Measurements from ENCODE around the gene CREB5.

CREB5 gene

DNA sequence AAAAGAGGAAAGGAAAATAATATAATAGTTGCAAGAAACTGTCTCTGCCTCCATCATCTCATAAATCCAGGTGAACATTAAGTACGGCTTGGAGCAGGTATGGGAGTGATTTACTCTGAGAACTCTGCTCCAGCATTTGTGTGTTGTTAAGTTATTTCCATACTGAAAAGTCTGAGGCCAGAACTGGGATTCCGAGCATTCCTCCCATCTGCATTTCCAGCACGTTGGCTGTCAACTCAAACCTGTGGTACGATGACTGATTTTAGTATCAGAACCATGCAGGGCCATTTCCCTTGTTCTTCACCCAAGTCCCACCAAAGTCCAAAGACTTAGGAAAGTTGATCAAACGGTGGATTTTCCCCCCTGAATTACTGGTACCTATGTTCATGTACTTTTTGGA, 104.9 kb downstream of the CREB5 start:
- DNase-seq = no peak

DNA sequence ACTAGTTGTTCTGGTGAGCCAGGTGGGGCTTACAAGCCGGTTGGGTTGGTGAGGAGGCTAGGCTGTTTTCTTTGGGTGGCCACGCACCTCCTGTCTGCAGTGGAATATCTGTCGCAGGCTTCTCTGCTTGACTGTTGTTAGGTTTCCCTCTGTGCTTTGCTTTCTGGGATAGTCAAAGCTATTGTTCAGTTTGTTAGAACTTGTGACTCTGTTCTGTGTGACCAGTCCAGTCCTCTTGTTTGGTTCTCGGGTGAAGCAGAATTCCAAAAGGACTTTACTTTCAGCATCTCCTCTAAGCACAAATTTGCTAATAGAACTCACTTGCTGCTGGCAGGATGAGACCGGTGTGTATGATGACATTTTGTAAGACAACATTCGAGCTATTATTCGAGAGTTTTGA, 105.3 kb downstream of the CREB5 start:
- no peak for DNase-seq

DNA sequence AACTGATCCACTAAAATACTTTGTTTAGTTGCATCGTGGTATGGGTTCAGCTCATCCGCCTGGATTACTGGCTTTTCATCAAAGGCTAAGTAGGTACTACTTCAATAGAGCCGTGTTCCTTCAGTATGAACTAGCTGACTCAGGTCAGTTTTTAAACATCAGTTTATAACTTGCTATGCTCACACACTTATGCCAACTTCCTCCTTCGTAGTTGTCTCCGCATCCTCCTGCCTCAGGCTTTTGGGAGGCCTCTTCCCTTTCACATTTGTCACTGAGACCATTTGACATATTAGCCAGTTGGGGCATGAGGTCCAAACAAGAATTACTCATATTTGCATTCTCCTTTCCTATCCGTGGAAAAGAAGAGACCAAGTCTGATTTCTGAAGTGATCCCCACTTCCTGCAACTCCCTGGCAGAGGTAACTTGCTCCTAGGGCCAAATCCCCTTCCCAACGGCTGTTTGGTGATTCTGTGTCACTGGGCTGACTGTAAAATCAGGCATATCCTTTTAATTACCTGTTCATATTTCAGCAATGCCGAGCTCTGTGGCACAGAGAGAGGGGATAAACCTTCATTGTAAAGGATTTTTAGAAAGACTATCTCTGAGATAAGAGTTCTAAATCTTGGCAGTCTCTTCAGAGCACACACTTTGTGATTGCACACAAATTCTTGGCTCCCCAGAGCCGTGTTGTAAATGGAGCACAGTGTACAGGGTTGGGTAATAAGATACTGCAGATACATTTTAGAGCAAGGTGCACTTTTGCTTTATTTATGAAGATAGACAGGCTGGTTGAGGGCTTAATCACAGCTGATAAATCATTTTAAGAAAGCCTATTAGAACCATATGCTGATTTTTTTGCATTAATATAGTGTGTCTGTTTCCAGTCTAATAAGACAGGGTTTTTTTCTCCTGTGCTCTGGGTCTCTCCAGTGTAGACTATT, 108.0 kb downstream of the CREB5 start:
- DNase-seq = no peak

DNA sequence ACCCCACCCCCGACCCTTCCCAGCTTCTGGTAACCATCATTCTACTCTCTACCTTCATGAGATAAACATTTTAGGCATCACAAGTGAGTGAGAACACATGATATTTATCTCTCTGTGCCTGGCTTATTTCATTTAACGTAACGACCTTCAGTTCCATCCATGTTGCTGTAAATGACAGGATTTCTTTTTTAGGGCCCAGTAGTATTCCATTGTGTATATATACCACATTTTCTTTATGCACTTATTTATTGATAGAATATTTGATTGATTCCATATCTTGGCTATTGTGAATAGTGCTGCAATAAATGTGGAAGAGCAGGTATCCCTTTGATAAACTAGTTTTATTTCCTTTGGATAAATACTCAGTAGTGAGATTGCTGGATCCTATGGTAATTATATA, 112.7 kb downstream of the CREB5 start:
- no peak for DNase-seq

DNA sequence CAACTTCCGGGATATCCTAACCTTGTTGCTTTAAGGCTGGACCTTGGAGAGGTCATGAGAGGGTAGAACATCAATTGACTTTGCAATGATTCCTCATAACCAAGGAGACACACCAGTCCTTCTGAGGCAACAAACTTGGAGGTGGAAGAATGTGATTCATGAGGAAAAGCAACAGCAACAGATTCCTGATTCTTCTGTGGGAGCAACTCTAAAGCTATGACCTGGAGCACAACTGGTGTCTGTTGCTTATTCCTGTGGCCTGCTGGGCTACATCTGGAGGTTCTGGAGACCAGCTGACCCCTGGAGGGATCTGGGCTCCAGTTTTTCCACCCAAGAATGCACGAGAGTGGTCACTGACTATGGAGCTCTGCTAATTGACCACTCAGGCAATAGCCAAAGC, 116.6 kb downstream of the CREB5 start:
- no peak for DNase-seq

DNA sequence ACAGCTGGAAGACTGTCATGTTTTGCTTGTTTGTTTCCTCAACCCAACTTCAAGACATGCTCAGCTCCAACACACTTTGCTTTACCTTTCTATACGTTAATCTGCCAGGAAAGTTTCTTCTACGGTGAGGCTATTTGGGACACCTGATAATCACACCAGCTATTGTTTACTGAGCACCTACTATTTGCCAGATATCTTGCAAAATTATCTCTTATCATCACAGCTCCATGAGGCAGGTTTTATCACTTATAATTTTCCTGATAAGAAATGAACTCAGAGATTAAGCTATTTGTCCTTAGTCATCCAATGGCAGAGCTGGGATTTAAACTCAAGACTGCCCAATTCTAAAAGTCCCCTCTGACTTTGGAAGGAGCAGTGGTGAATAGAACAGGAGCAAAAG, 117.4 kb downstream of the CREB5 start:
- no peak for DNase-seq

DNA sequence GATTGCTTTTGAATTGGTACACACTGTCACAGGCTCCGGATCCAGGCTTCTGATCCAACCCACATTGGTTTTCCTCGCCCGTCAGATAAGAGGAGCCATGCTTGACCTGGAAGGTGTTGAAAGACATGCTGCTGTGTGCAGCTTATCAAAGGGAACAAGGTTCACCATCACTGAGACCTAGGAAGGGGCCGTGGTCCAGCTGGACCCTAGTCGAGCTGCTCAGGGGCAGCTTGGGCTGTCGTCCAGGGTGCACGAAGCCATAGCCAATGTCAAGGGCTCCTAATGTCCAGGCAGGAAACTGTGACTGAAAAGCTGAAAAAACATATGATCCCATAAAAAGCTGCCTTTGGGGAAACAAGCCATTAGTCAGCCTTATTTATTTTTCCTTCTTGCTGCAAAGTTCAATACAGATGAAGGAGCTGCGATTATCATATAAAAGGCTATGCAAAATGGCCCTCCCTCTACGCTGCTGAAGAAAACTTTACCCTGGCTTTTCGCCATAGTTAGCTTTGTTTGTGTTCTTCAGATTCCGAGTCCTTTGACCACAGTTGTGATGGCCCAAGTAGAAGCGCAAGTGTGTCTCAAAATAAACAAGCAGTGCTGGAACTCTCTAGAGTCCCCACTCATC, 118.0 kb downstream of the CREB5 start:
- DNase-seq = no peak

DNA sequence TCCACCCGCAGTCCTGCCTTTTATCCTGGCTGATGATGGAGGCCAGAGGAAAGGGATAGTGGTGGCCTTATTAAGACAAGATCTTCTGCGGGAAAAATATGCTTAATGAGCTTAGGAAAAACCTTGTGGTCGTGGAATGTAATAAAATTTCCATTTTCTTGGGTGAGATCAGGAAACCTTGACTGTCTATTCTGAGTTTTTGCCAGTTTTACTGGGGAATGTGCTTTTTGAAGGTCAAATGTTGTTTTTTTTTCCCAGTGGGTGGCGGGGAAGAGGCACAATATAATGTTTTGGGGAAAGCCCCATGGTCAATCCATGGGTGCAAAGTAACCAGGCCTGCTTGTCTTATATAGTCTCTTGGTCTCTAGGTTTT, 118.5 kb downstream of the CREB5 start:
- DNase-seq = no peak

DNA sequence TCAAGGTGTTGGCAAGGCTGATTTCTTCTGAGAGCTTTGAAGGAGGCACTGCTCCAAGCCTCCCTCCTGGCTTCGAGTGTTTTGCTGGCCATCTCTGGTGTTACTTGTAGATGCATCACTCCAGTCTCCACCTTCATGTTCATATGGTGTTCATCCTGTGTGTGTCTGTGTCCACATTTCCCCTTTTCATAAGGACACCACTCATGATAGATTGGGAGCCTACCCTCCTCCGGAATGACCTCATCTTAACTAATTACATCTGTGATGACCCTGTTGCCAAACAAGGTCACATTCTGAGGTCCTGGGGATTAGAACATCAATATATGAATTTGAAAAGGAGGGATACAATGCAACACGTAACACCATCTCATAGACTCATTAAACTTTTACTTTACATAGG, 119.0 kb downstream of the CREB5 start:
- DNase-seq = no peak

DNA sequence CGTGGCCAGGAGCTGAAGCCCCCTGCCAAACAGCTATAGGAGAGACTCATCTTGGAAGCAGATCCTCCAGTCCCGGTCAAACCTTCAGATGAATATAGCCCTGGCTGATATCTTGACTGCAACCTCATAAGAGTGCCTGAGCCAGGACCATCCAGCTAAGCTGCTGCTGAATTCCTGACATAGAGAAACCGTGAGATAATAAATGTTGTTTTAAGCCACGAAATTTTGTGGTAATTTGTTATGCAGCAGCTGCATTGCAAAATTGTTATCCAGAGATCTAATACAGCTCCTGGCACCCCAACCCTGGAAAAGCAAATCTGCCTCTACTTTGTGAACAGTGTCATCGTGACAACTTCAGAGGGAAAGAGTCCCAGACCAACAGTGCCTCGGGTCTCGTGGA, 119.9 kb downstream of the CREB5 start:
- DNase-seq = no peak

DNA sequence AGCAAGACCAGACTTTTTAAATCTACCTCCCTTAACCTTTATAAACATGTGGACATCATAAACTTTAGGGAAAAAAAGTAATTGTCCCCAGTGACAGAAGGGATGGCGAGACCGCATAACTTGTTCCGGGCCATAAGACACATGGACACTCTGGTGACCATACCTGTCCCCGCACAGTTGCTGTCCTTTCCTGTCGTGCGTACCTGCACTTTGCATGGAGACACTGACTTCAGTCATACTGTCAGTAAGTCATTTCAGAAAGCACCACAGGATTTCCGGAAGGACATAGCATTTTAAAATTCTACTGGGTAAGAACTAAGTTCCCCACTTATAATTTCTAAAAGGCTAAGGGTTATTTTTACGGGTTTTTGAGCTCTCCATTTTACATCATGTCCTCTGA, 120.9 kb downstream of the CREB5 start:
- no peak for DNase-seq

DNA sequence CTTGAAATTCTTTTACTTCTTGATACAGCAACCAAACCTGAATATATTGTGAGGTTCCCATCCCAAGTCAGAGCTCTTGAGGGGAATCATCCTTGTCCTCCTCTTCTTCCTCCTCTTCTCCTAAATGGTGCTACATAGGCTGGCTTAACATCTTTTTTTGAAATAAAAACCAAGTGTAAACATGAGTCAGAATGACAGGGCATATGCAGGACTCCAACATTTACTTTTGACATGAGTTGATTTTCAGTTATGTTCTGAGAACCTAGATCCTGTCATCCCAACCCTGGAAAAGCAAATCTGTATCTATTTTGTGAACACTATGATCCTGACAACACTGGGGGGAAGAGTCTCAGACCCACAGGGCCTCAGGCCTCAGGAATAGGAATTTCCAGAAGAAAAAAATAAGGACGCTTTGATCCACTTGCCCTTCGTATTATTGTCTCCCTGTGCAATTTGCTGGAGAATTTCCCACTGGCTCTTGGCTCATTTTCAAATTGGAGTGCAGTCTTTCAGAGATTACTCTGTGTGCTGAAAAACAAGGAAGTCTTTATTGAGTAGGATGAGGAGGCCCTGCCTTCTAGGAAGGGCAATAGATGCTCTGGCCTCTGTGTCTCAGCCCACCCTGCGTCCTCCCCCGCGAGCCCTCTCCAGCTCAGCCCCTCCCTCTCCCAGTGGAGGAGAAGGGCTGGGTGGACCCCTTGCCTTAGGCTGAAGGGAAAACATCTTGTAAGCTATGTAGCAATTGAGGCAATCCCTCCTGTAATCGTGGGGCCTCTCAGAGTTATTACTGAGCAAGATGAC, 121.6 kb downstream of the CREB5 start:
- DNase-seq = no peak

DNA sequence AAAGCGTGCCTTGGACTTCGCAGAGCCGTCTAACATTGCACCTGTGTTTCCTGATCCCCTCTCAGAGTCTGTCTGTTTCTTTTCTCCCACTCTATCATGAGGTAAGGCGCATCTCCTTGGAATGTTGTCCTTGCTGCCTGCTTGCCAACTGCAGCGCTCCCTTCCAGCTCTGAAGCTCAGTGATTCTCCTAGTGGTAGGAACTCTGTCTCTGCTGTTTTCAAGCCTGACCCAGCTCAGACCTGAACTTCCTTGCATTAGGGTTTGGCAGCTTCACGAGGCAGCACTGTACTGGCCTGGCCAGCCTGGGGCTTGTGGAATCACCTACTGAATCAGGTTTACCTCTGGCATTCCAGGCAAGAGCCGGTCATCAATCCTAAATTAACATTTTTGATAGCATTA, 123.9 kb downstream of the CREB5 start:
- DNase-seq = no peak

DNA sequence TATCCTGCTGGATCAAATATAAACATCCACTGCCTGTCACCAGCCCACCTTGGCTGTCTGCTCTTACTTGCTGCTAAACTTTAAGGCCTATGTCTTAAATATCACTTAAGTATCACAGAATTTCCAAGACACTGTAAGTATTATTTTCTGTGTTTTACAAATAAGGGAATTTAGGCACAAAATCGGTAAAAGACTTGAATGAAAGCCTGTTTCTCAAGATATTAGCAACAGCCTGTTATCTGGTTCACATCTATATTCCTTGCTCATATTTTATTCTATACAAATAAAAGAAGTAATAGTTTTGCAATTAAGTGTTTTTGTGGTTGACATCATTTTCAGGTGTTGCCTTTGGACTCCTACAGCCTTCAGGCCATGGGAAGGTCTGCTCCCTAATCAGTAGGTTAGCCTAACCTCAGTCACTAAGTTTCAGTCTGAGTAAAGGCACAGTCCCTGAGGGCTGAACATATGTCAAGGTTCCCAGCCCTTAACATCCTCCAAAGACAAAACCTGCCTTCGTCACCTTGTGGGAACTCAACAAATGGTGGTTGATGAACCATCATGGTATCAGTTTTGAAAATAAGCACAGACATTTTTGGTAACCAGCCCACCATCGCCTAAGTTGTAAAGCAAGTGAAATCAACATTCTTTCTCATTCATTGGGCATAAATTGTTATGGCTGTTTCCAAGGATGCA, 127.1 kb downstream of the CREB5 start:
- no peak for DNase-seq

DNA sequence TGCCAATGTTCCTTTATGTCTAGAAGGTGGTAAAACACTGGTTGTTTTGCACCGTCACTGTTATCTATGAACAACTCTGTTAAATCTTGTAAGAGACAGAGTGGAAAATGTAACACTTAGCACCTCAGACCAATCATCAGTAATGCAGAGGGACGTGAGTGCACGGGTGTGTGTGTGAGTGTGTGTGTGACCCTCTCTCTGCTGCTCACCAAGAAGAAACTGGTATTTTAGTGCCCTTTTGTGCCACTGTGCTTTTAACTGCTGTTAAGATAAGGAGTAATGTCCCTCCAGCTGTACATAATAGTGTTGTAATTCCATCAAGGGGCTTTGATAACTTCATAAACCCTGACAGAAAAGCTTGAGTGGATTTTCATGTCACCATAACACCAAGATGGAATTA, 130.1 kb downstream of the CREB5 start:
- no peak for DNase-seq

DNA sequence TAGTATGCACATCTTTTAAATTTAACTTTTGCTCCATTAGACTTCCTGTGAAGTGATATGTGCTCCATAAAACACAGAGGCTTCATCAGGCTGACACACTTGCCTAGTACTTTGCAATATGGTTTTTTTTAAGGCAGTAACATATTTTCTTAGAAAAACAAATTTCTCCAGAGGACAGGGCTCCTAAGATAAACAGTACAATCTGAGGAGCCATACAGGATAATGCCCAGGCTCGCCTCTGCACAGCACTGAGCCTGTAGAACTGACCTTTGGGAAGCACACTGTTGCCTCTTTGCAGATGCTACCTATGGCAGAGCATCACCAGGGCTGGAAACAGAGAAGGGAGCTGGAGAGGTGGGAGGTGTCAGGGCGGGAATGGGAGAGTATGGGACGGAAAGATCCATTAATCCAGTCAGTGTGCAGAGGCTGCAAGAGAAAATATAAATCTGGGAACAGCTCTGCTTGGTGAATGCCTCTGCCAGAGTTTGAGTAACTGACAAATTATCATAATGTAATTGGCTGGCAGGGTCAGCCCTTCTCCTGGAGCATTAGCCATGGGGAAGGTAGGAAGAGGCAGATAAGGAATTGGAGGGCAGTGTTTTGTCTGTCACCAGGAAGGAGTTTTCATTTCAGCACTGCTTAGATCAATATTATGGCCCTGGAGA, 132.3 kb downstream of the CREB5 start:
- DNase-seq = no peak

DNA sequence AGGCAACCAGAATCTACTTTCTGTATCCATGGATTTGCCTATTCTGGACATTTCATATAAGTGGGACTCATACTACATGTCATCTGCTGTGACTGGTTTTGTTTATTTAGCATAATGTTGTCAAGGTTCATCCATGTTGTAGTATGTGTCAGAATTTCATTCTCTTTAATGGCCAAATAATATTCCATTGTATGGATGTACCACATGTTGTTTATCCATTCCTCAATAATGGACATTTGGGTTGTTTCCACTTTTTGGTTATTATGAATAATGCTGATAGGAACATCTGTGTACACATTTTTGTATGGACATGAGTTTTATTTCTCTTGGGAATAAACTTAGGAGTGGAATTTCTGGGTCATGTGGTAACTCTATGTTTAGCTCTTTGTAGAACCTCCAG, 133.7 kb downstream of the CREB5 start:
- no peak for DNase-seq

DNA sequence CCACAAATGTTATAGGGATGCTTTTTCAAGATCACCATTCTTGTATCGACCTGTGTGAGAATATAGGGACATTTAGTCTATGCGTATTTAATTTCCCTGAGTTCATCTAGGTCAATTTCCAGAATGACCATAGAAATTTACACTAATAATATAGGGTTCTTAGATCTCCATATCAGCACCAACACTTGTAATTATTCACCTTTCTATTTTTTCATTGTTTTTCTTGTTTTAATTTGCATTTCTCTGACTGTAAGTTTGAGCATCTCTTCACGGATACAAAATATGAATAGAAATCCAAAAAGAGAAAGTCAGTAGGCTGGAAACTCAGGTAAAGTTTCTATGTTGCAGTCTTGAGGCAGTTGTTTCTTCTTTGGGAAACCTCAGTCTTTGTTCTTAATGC, 134.8 kb downstream of the CREB5 start:
- no peak for DNase-seq

DNA sequence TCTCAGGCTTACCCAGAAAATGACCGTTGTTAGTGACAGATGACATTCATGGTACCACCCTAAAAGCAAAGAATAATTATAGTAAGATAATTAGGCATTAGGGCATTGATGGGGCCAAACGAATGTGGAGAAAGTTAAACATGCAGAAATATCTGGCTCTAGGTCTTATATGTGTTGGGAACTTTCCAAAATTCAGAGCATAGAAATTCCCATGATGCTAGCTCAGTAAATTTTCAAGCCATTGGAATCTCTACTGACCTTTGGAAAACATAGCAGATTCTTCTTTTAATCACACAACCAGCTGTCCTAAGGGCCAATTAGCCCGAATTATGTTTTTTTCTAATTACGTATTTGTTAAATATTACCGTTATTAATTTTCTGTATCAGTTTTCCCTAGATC, 136.1 kb downstream of the CREB5 start:
- no peak for DNase-seq

DNA sequence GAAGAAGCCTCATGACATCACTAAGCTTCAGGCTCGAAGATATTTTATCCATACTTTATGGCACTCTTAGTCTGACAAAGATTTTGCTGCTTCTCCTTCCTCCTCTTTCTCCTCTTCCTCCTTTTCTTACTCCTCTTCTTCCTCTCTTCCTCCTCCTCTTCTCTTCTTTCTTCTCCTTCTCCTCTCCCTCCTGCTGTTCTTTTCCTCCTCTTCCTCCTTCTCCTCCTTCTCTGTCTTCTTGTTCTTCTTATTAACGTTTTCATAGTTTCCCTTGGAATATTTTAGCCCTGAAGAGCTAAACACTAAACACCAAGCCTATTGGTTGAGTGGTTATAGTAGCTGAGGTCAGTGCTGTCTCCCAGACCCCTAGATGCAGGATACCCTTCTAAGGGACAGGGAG, 137.7 kb downstream of the CREB5 start:
- no peak for DNase-seq

DNA sequence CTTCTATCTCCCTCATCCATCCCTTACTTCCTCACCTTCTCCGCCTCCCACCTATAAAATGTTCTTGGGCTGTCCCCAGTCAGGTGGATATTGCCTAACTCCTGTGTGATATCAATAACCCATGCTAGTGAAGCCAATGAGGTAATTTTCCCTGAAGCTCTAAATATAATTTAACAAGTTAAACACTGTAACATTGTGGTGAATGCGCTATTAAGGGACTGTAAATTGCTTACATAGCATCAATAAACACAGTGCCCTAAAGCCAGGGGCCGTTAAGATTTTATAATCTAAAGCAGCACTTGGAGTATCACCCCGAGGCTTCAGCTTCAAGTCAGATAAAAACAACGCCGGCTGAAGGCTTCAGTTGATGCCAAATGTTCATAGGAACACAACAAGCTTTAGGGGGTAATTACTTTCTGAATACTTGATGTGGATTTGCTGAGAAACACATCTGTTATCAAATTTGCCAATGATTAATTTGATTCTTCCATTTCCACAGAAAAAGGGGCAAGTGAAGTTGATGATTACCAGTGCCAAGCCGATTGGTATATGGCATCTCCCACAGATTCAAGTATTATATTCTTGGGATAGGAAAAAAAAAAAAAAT, 138.4 kb downstream of the CREB5 start:
- no peak for DNase-seq

DNA sequence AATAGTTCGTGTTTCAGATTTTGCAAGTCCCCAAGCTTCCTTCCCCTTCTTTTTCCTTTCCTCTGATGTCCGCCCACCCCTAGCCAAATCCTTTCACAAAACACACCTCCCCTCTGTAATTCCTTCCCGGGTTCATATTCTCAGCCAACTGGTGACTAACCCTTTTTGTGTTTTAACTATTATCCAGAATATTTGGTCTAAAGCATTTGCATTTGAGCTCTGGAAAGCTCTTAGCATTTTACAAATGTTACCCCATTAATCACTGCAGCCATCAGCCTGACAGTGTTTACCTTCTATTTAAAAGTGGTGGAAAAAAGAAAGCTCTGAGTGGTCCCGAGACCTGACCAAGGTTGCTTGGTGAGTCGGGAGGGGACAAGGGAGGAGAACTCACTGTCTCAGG, 139.0 kb downstream of the CREB5 start:
- DNase-seq = no peak

All from activated CD4-positive, alpha-beta T cell treated with anti-CD3 and anti-CD28 coated beads, Interleukin-2, amount 50 U/mL, for 48 hours (primary cell).